Measurements from ENCODE around the gene RYR1.
"Not testable (repeated sequence)": the region's sequence is repeated elsewhere in the genome, so short reads cannot be mapped to it uniquely, and the experiment has no call there.

RYR1 gene

GRCh38 chr19:38602856-38603255 lies 169.4 kb downstream of the RYR1 start:
- DNase-seq (ENCODE audit: low read depth in 1 of 2, low spot score in 1 of 2) = not testable (repeated sequence)

GRCh38 chr19:38606131-38606530 lies 172.6 kb downstream of the RYR1 start:
- no peak for DNase-seq (ENCODE audit: low read depth in 1 of 2, low spot score in 1 of 2)

GRCh38 chr19:38614289-38614688 lies 180.8 kb downstream of the RYR1 start:
- no peak for DNase-seq (ENCODE audit: low read depth in 1 of 2, low spot score in 1 of 2)

- no peak for DNase-seq (ENCODE audit: low read depth in 1 of 2, low spot score in 1 of 2)
Measured at GRCh38 chr19:38615007-38615581, 181.6 kb downstream of the RYR1 start.

- DNase-seq (ENCODE audit: low read depth in 1 of 2, low spot score in 1 of 2) = no peak
Measured at GRCh38 chr19:38616265-38616664, 182.8 kb downstream of the RYR1 start.

- DNase-seq (ENCODE audit: low read depth in 1 of 2, low spot score in 1 of 2) = no peak
Measured at GRCh38 chr19:38617283-38617763, 183.8 kb downstream of the RYR1 start.

GRCh38 chr19:38617764-38618589 lies 184.5 kb downstream of the RYR1 start, which contains the start of gene MAP4K1:
Gene MAP4K1, minus strand, starts transcription at chr19:38617953. Its CDS starts 58 bp downstream, at chr19:38617895.
- DNase-seq (ENCODE audit: low read depth in 1 of 2, low spot score in 1 of 2) = peak; percentile 45 to 47

- DNase-seq (ENCODE audit: low read depth in 1 of 2, low spot score in 1 of 2) = peak; percentile 95
Measured at GRCh38 chr19:38618590-38619360, 185.3 kb downstream of the RYR1 start, which contains the start of gene EIF3K. Gene EIF3K, plus strand, starts transcription at chr19:38619188. Its CDS starts 81 bp downstream, at chr19:38619269.

GRCh38 chr19:38619361-38620174 lies 186.1 kb downstream of the RYR1 start:
- no peak for DNase-seq (ENCODE audit: low read depth in 1 of 2, low spot score in 1 of 2)

GRCh38 chr19:38624822-38625221 lies 191.3 kb downstream of the RYR1 start:
- DNase-seq (ENCODE audit: low read depth in 1 of 2, low spot score in 1 of 2) = no peak

GRCh38 chr19:38626401-38626800 lies 192.9 kb downstream of the RYR1 start:
- DNase-seq (ENCODE audit: low read depth in 1 of 2, low spot score in 1 of 2) = no peak

GRCh38 chr19:38629568-38629967 lies 196.1 kb downstream of the RYR1 start:
- no peak for DNase-seq (ENCODE audit: low read depth in 1 of 2, low spot score in 1 of 2)

GRCh38 chr19:38631301-38631700 lies 197.8 kb downstream of the RYR1 start:
- DNase-seq (ENCODE audit: low read depth in 1 of 2, low spot score in 1 of 2) = not testable (repeated sequence)

GRCh38 chr19:38631811-38632475 lies 198.5 kb downstream of the RYR1 start:
- DNase-seq (ENCODE audit: low read depth in 1 of 2, low spot score in 1 of 2) = not testable (repeated sequence)

GRCh38 chr19:38632476-38633213 lies 199.2 kb downstream of the RYR1 start:
- DNase-seq (ENCODE audit: low read depth in 1 of 2, low spot score in 1 of 2) = no peak

GRCh38 chr19:38634757-38635482 lies 201.4 kb downstream of the RYR1 start:
- DNase-seq (ENCODE audit: low read depth in 1 of 2, low spot score in 1 of 2) = peak; percentile 61

GRCh38 chr19:38635483-38636399 lies 202.2 kb downstream of the RYR1 start:
- no peak for DNase-seq (ENCODE audit: low read depth in 1 of 2, low spot score in 1 of 2)
